ENCODE measurements around the gene CIDEA. TPM values are rescaled to one million over a fixed set of nuclear protein-coding genes. Genes with fewer than 3 reads are reported as not detected.
"Not testable (repeated sequence)": the region's sequence is repeated elsewhere in the genome, so short reads cannot be mapped to it uniquely, and the experiment has no call there.

The CIDEA gene
- total RNA-seq, 1 experiment from 2014 or later: not detected

DNA sequence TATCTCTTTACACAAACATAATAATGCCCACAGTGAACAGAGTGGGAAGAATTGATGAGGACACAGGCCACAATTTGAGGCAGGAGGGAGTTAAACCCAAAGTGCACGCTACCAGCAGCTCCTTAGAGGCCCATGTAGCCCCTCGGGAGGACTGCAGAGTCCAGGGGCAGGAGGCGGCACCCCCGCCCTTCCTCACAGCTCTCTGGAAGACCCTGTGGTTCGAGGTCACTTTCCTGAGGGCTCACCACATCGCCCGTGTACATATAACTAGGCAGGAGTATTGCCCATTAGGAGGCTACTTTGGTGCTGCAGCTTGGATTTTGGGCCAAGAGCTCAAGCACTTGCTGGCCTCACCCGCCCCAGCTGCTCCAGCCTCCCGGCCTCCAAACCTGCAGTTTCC, 22.2 kb upstream of the CIDEA start:
- Histone ChIP-seq H3K27ac (no peak overlapping the region), H3K4me1 (replicated peaks) (peaks cover 7% of the 10 kb centered on the region), H3K36me3 (no peaks in the 10 kb centered on the region), H3K27me3 (replicated peaks) (no peaks in the 10 kb centered on the region), H3K4me3 (no peak overlapping the region), H3K9me3 (replicated peaks) (no peaks in the 10 kb centered on the region)
- no peak for DNase-seq (ENCODE audit: low read depth in 1 of 2, low spot score in 2 of 2)

DNA sequence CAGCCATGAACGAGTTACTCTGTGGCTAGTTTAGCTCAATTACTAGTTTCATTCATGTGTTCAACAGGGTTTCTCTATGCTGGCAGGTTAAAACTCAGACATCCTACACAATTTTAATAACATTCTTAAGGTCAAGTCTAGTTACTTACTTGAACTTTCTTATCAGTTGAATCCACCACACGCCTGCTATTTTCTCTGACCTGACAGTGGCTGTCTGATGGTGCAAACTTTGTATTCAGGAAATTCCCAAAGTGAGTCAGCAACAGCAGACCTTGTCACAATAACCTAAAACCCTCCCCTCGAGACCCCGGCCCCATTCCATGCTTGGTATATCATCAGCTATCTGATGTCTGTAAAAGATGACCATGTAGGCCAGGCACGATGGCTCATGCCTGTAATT, 20.8 kb upstream of the CIDEA start:
- no peak for DNase-seq (ENCODE audit: low read depth in 1 of 2, low spot score in 2 of 2)
- peaks cover 12% of the 10 kb centered on the region for H3K4me1 ChIP-seq (replicated peaks)
- no peaks in the 10 kb centered on the region for H3K27me3 ChIP-seq (replicated peaks)
- no peak overlapping the region for H3K4me3 ChIP-seq
- no peaks in the 10 kb centered on the region for H3K36me3 ChIP-seq
- H3K9me3 ChIP-seq (replicated peaks): no peaks in the 10 kb centered on the region
- no peak overlapping the region for H3K27ac ChIP-seq

DNA sequence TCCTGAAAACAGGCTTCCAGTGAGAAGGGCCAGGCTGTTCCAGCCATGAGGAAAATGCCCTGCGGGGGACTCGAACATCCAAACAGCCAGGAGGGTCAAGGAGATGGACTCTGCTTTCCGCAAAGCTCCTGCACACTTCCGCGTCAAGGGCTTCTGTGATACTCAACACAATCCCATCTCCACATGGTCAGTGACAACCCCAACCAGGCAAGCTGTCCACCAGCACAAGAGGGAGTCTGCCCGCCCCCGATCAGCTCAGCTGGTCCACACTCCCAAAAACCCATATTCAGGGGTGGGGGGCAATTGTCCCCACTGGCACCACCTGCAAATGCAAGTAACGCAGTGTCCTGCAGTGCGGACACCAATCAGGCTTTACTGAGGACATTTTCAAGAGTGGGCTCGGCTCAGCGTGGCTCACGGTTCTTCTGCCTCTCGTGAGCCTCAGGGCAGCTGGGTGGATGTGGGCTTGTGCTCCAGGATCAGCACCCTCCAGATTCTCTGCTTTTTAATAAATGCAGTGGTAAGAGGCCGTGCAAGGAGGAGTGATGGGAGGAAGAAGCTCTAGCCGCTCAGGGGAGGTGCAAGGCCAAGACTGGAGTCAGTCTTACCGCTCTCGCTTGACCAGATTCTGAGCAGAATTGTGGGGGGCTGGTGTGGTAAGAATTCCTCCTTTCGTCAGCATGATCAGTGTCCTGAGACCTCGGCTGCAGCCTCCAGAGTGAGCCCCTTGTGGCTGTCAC, 19.5 kb upstream of the CIDEA start:
- Histone ChIP-seq H3K9me3 (replicated peaks) (no peaks in the 10 kb centered on the region), H3K4me1 (replicated peaks) (peaks cover 25% of the 10 kb centered on the region), H3K4me3 (no peak overlapping the region), H3K27me3 (replicated peaks) (no peaks in the 10 kb centered on the region), H3K27ac (no peak overlapping the region), H3K36me3 (no peaks in the 10 kb centered on the region)
- DNase-seq (ENCODE audit: low read depth in 1 of 2, low spot score in 2 of 2): no peak

DNA sequence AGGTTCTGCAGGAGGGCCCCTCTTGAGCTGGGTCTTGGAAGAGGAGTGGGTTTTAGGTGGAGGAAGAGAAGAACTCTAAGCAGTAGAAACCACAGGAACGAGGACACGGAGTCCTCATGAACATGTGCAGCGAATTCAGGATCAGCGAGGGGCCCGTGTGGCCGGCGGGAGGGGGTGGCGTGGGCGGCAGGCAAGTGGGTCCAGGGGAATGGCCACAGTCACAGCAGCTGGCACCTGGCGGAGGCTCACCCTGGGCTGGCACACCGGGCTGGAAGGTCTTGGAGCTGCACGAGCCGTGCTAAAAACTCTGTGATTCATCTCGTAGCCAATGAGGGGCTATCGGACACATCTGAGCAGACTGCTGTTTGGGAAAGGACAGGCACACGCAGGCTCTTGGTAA, 18.0 kb upstream of the CIDEA start:
- H3K4me3 ChIP-seq: no peak overlapping the region

DNA sequence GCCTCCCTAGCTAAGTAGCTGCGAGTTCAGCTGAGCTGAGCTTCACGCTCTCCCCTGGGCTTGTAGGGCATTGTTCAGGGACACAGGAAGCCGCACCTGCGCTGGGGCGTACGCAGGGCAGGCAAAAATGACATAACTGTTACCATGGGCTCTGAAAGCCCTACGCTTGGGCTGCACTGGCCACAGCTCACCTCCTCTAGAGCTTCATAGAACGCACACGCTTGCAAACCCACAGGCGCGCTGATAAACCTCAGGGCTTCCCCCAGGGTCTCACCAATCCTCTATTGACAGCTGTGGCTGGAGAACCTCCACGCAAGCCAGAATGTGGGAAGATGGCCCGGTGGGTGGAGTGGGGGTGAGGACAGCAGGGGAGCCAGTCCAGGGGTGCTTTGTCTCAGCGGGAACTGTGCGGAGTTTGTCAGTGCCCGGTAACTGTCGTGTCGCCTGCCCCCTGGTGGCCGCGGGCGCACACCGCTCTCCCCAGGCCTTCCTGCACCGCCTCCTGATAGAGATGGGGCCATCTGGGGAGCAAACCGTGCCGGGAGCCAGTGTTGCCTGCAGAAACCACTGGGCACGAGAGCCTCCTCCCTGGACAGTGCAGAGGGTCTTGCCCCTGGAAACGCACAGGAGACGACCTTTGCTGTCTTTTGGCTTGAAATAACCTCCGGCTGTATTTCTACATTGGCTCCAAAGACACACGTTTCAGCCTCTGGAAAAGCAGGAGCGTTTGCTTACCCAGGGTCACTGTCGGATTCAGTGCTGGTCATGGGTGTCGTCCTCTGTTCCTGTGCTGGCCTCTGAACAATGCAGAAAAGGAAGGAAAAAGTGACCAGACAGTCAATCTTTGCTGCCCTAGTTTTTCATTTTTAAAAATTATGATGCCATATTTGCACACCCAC, 17.0 kb upstream of the CIDEA start:
- Histone ChIP-seq H3K27ac (no peak overlapping the region), H3K9me3 (replicated peaks) (no peaks in the 10 kb centered on the region), H3K4me1 (replicated peaks) (peaks cover 27% of the 10 kb centered on the region), H3K36me3 (no peaks in the 10 kb centered on the region), H3K27me3 (replicated peaks) (0 out of 2 replicates have a peak, but pooled peaks cover 4% of the 10 kb centered on the region), H3K4me3 (no peak overlapping the region)
- peak; percentile 51 to 70 for DNase-seq (ENCODE audit: low read depth in 1 of 2, low spot score in 2 of 2)

More for the DNA sequence above, 18.0 kb upstream of the CIDEA start:
- no peaks in the 10 kb centered on the region for H3K36me3 ChIP-seq
- H3K4me1 ChIP-seq (replicated peaks): peaks cover 27% of the 10 kb centered on the region
- DNase-seq (ENCODE audit: low read depth in 1 of 2, low spot score in 2 of 2): no peak
- no peaks in the 10 kb centered on the region for H3K9me3 ChIP-seq (replicated peaks)
- no peaks in the 10 kb centered on the region for H3K27me3 ChIP-seq (replicated peaks)
- H3K27ac ChIP-seq: no peak overlapping the region

DNA sequence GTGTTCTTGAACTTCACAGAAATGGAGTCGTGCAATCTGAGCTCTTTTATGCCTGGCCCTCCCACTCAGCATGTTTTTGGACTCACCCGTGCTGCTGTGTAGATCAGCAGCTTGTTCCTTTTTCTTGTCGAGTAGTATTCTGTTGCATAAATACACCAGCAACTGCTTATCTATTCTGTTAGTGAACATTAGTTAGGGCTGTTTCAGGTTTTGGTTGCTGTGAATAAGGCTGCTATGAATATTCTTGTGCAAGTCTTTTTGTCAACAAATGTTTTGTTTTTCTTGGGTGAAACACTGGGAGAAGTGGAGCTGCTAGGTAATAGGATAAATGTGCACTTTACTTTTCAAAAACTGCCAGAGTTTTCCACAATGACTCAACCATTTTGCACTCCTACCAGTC, 15.3 kb upstream of the CIDEA start:
- DNase-seq (ENCODE audit: low read depth in 1 of 2, low spot score in 2 of 2): no peak
- no peak overlapping the region for H3K4me3 ChIP-seq
- peaks cover 21% of the 10 kb centered on the region for H3K4me1 ChIP-seq (replicated peaks)
- no peaks in the 10 kb centered on the region for H3K9me3 ChIP-seq (replicated peaks)
- no peaks in the 10 kb centered on the region for H3K36me3 ChIP-seq
- H3K27me3 ChIP-seq (replicated peaks): 0 out of 2 replicates have a peak, but pooled peaks cover 4% of the 10 kb centered on the region
- no peak overlapping the region for H3K27ac ChIP-seq

DNA sequence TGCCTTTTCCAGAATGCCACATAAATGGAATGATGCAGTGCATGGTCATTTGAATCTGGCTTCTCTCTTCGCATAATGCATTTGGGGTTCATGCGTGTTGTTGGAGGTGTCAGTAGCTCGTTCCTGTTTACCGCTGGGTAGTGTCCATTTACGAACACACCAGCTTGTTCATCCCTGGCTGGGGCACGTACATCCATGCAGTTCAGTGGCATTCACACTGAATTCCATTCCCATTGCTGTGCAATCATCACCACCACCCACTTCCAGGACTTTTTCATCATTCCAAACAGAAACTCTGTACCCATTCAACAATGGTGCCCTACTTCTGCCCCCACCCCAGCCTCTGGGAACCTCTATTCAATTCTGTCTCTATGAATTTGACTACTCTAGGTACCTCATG, 14.7 kb upstream of the CIDEA start:
- H3K27ac ChIP-seq: no peak overlapping the region
- H3K27me3 ChIP-seq (replicated peaks): 0 out of 2 replicates have a peak, but pooled peaks cover 4% of the 10 kb centered on the region
- DNase-seq (ENCODE audit: low read depth in 1 of 2, low spot score in 2 of 2): no peak
- H3K4me3 ChIP-seq: no peak overlapping the region
- peaks cover 21% of the 10 kb centered on the region for H3K4me1 ChIP-seq (replicated peaks)
- H3K36me3 ChIP-seq: no peaks in the 10 kb centered on the region
- H3K9me3 ChIP-seq (replicated peaks): no peaks in the 10 kb centered on the region

DNA sequence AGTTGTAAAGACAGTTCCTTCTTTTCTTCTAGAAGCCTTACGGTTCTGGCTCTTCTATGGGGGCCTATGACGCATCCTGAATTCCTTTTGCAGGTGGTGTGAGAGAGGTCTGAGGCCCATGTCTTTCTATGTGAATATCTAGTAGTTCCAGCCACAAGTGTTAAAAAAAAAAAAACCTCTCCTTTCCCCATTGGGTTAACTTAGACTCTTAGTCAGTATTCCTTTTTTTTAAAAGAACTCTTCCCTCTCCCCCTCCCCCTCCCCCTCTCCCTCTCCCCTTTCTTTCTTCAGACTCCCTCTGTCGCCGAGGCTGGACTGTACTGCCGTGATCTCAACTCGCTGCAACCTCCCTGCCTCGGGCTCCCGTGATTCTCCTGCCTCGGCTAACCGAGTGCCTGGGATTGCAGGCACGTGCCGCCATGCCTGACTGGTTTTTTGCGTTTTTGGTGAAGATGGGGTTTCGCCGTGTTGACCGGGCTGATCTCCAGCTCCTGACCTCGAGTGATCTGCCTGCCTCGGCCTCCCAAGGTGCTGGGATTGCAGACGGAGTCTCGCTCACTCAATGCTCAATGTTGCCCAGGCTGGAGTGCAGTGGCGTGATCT, 11.4 kb upstream of the CIDEA start:
- Histone ChIP-seq H3K4me1 (replicated peaks) (peaks cover 15% of the 10 kb centered on the region), H3K4me3 (no peak overlapping the region), H3K9me3 (replicated peaks) (no peaks in the 10 kb centered on the region), H3K27ac (no peak overlapping the region), H3K27me3 (replicated peaks) (peaks cover 16% of the 10 kb centered on the region; the same call in 1 of the 2 replicates), H3K36me3 (no peaks in the 10 kb centered on the region)
- DNase-seq (ENCODE audit: low read depth in 1 of 2, low spot score in 2 of 2): peak in 1 of 2 experiments; percentile 22

DNA sequence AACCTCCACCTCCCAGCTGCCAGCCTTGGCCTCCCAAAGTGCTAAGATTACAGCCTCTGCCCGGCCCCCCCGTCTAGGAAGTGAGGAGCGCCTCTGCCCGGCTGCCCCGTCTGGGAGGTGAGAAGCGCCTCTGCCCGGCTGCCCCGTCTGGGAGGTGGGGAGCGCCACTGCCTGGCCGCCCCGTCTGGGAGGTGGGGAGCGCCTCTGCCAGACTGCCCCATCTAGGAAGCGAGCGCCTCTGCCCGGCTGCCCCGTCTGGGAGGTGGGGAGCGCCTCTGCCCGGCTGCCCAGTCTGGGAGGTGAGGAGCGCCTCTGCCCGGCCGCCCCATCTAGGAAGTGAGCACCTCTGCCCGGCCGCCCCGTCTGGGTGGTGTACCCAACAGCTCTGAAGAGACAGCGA, 10.9 kb upstream of the CIDEA start:
- H3K4me3 ChIP-seq; H3K36me3 ChIP-seq; DNase-seq (ENCODE audit: low read depth in 1 of 2, low spot score in 2 of 2); H3K9me3 ChIP-seq (replicated peaks); H3K27ac ChIP-seq: not testable (repeated sequence)
- Histone ChIP-seq H3K4me1 (replicated peaks) (peaks cover 15% of the 10 kb centered on the region), H3K27me3 (replicated peaks) (peaks cover 17% of the 10 kb centered on the region)

DNA sequence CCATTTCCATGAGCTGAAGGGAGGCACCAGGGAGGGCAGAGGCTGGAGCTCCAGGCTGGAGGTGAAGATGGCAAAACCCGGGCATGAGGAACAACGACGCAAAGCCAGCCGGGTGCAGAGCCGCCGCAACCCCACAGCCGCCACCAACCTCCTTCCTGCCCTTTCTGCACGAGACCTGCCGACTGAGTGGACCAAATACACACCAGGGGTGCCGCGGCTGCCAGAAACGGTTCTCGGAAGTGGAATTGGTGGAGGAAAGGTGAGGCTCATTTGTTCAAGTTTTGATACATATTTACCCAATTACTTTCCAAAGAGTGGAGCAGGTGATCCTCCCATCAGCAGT, 8.4 kb upstream of the CIDEA start:
- no peak for DNase-seq (ENCODE audit: low read depth in 1 of 2, low spot score in 2 of 2)
- peaks cover 22% of the 10 kb centered on the region for H3K27me3 ChIP-seq (replicated peaks)
- no peak overlapping the region for H3K4me3 ChIP-seq

DNA sequence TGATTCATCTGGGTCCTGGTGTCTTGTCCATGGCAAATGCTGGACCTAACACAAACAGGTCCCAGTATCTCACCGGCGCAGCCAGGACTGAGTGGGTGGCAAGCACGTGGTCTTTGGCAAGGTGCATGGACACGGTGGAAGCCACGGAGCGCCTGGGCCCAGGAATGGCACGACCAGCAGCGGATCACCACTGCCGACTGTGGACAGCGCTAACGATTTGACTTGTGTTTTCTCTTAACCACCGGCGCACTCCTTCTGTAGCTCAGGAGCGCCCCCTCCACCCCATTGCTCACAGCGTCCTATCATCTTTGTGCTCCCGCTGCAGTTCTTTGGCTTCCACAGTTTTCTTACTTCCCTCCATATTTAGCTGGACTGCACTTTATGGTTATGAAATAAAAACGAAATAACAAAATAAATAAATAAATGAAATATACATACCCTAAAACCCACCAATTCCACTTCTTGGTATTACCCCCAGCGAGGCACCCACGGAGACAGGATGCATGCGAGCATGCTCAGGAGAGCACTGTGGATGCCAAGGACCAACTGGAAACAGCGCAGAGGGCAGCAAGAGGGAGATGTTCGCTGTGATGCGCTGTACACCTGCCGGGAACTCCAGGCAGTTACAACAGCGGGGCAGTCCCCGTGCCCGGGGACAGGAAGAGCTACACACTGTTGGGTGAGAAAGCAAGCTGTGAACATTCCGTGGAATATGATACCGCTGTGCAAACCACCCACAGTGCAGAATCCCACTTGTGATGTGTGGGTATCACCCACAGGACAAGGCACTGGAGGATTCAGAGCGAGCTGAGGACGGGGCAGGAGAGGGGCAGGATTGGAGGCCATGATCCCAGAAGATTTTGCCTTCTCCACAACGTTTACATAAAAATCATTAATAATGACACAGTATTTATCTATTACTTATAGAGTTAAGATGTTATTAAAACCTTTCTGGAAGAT, 7.0 kb upstream of the CIDEA start:
- no peak overlapping the region for H3K4me3 ChIP-seq
- no peaks in the 10 kb centered on the region for H3K9me3 ChIP-seq (replicated peaks)
- no peaks in the 10 kb centered on the region for H3K4me1 ChIP-seq (replicated peaks)
- H3K27ac ChIP-seq: no peak overlapping the region
- DNase-seq (ENCODE audit: low read depth in 1 of 2, low spot score in 2 of 2): no peak
- peaks cover 18% of the 10 kb centered on the region for H3K27me3 ChIP-seq (replicated peaks)
- H3K36me3 ChIP-seq: no peaks in the 10 kb centered on the region

More for the DNA sequence above, 8.4 kb upstream of the CIDEA start:
- Histone ChIP-seq H3K27ac (no peak overlapping the region), H3K36me3 (no peaks in the 10 kb centered on the region), H3K9me3 (replicated peaks) (no peaks in the 10 kb centered on the region), H3K4me1 (replicated peaks) (no peaks in the 10 kb centered on the region)

DNA sequence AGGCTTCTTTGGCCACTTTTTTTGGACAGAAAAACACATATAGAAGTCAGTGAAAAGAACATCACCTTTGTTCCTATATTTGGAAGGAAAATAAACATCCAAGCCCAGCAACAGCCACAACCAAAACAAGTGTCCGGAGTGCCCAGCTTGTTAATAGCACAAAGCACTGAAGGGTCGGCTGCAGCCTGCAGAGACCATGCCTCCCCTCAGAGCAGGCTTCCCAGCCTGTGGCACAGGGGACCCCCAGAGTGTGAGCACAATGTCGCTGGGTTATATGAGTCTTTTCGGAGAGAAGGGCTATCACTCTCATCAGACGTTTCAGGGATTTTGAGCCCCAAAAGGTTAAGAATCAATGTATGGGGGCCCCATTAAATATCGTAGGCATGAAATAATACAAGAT, 6.2 kb upstream of the CIDEA start:
- H3K27me3 ChIP-seq (replicated peaks): peaks cover 22% of the 10 kb centered on the region
- no peak overlapping the region for H3K4me3 ChIP-seq
- DNase-seq (ENCODE audit: low read depth in 1 of 2, low spot score in 2 of 2): no peak
- no peak overlapping the region for H3K27ac ChIP-seq
- H3K9me3 ChIP-seq (replicated peaks): no peaks in the 10 kb centered on the region
- H3K36me3 ChIP-seq: no peaks in the 10 kb centered on the region
- H3K4me1 ChIP-seq (replicated peaks): no peaks in the 10 kb centered on the region
